SK-N-SH (cell line): ENCODE data around the gene C6orf89. TPM values are rescaled to one million over a fixed set of nuclear protein-coding genes. Genes with fewer than 3 reads are reported as not detected.

Experiments used
- CTCF ChIA-PET: fragments of 300-600, 350-600 bp; formaldehyde crosslinking; extraction: SDS; loops from one replicate; lab custom pipeline; 2021; lab: Yijun Ruan, JAX
- POLR2A ChIA-PET: fragments of 350-600 bp; sonication (Branson Sonifier 250); formaldehyde crosslinking; extraction: SDS; loops from one replicate; lab custom pipeline; 2020; ENCODE audit warnings: antibody characterized with exemption, inconsistent platforms; lab: Yijun Ruan, JAX
- DNase-seq: peaks from one replicate; pipeline ENCODE4 v3.0.0; 2012
- H2AFZ ChIP-seq: fragments of 200-600 bp; sonication (generic); 2 replicates; pipeline ENCODE4 v1.8.1; 2016; ENCODE audit warnings: antibody characterized with exemption, mild to moderate bottlenecking, low read depth
- H3F3A ChIP-seq: fragments of 200-600 bp; sonication (generic); replicated peaks from 2 replicates; pipeline ENCODE3; 2016; ENCODE audit warnings: antibody characterized with exemption, mild to moderate bottlenecking; ENCODE audit not compliant: insufficient read depth
- H3K27ac ChIP-seq, 2 experiments: fragments of 200-500 bp in 1 of 2; fragments of 200-600 bp in 1 of 2; sonication (Bioruptor generic) in 1 of 2; sonication (generic), shearing (Covaris generic) in 1 of 2; 2 replicates each; pipeline versions ENCODE4 v1.5.1 to v1.6.1; 2014 to 2016; ENCODE audit warnings: low read depth in 2 of 2, inconsistent platforms in 1 of 2, low read length in 1 of 2, mild to moderate bottlenecking in 1 of 2, mixed read lengths in 1 of 2
- H3K27me3 ChIP-seq: fragments of 200-600 bp; sonication (generic), shearing (Covaris generic); 2 replicates; pipeline ENCODE4 v1.6.1; 2016; ENCODE audit warnings: mixed run types; ENCODE audit not compliant: insufficient read depth
- H3K36me3 ChIP-seq, 2 experiments: fragments of 200-500 bp in 1 of 2; fragments of 200-600 bp in 1 of 2; sonication (Bioruptor generic) in 1 of 2; sonication (generic) in 1 of 2; replicated peaks in 1 of 2; 2 replicates each; pipeline versions ENCODE3 to v1.5.1; 2014 to 2016; ENCODE audit warnings: low read length in 1 of 2, mild to moderate bottlenecking in 1 of 2; ENCODE audit not compliant: insufficient read depth in 2 of 2, control insufficient read depth in 1 of 2
- H3K4me1 ChIP-seq, 2 experiments: fragments of 200-500 bp in 1 of 2; fragments of 200-600 bp in 1 of 2; sonication (Bioruptor generic) in 1 of 2; sonication (generic), shearing (Covaris generic) in 1 of 2; 2 replicates each; pipeline versions ENCODE4 v1.5.1 to v1.6.1; 2014 to 2016; ENCODE audit warnings: low read depth in 1 of 2, low read length in 1 of 2, mixed run types in 1 of 2; ENCODE audit not compliant: insufficient read depth in 2 of 2, control insufficient read depth in 1 of 2
- H3K4me2 ChIP-seq: fragments of 200-600 bp; sonication (generic), shearing (Covaris generic); 2 replicates; pipeline ENCODE4 v1.6.1; 2017; ENCODE audit warnings: mixed run types
- H3K4me3 ChIP-seq, 2 experiments: fragments of 200-500 bp in 1 of 2; fragments of 200-600 bp in 1 of 2; sonication (Bioruptor generic) in 1 of 2; sonication (generic), shearing (Covaris generic) in 1 of 2; 2 replicates each; pipeline versions ENCODE4 v1.5.1 to v1.8.1; 2014 to 2016; ENCODE audit warnings: low read depth in 2 of 2, inconsistent platforms in 1 of 2, low read length in 1 of 2, mild to moderate bottlenecking in 1 of 2, mixed read lengths in 1 of 2, moderate library complexity in 1 of 2
- H3K79me2 ChIP-seq: fragments of 200-600 bp; sonication (generic); 2 replicates; pipeline ENCODE4 v1.8.1; 2017; ENCODE audit warnings: mild to moderate bottlenecking; ENCODE audit not compliant: insufficient read depth
- H3K9ac ChIP-seq: fragments of 200-600 bp; sonication (generic); 2 replicates; pipeline ENCODE4 v1.6.1; 2017; ENCODE audit warnings: mixed run types
- H3K9me2 ChIP-seq: fragments of 200-600 bp; sonication (generic); 2 replicates; pipeline ENCODE4 v1.6.1; 2017; ENCODE audit warnings: mixed run types
- H3K9me3 ChIP-seq: fragments of 200-600 bp; sonication (generic); 2 replicates; pipeline ENCODE4 v1.6.1; 2017; ENCODE audit warnings: mixed run types, mild to moderate bottlenecking, moderate library complexity
- H4K20me1 ChIP-seq: fragments of 200-600 bp; sonication (generic); 2 replicates; pipeline ENCODE4 v1.6.1; 2017; ENCODE audit warnings: mild to moderate bottlenecking, mixed run types; ENCODE audit not compliant: insufficient read depth
- CHD2 ChIP-seq: fragments of 150-350 bp; IDR thresholded peaks from 2 replicates; pipeline ENCODE4 v1.6.1; 2018; ENCODE audit warnings: low read length; ENCODE audit not compliant: partially characterized antibody
- CTCF ChIP-seq: fragments of 200-600 bp; sonication (generic); IDR thresholded peaks from 2 replicates; pipeline ENCODE4 v1.6.1; 2017; ENCODE audit warnings: antibody characterized with exemption, mild to moderate bottlenecking, moderate library complexity
- EP300 ChIP-seq, 2 experiments: IDR thresholded peaks; 2 replicates each; pipeline versions ENCODE4 v1.4.0 to v1.6.1; 2012; ENCODE audit warnings: borderline replicate concordance in 1 of 2, low read depth in 1 of 2, low read length in 1 of 2
- FOSL2 ChIP-seq: IDR thresholded peaks from 2 replicates; pipeline ENCODE4 v1.4.0; 2012; ENCODE audit warnings: low read depth, mild to moderate bottlenecking, moderate library complexity, borderline replicate concordance
- FOXJ3 ChIP-seq: sonication (generic); formaldehyde crosslinking; IDR thresholded peaks from 2 replicates; pipeline ENCODE4 v1.5.1; 2020; ENCODE audit warnings: mild to moderate bottlenecking, missing genetic modification reagents
- GABPA ChIP-seq: IDR thresholded peaks from 2 replicates; pipeline ENCODE4 v1.4.0; 2012; ENCODE audit warnings: low read depth, mild to moderate bottlenecking
- JUND ChIP-seq: IDR thresholded peaks from 2 replicates; pipeline ENCODE4 v1.4.0; 2012
- MEF2A ChIP-seq: IDR thresholded peaks from 2 replicates; pipeline ENCODE4 v1.4.0; 2012; ENCODE audit warnings: low read depth, borderline replicate concordance
- MXI1 ChIP-seq: IDR thresholded peaks from 2 replicates; pipeline ENCODE4 v1.6.1; 2012; ENCODE audit warnings: mild to moderate bottlenecking, low read depth, low read length, improper control_type of control experiment
- NRF1 ChIP-seq: IDR thresholded peaks from 2 replicates; pipeline ENCODE4 v1.6.1; 2012; ENCODE audit warnings: low read depth, mild to moderate bottlenecking, low read length
- PBX3 ChIP-seq: IDR thresholded peaks from 2 replicates; pipeline ENCODE4; 2012
- POLR2AphosphoS5 ChIP-seq: IDR thresholded peaks from 2 replicates; pipeline ENCODE4 v1.6.1; 2012; ENCODE audit warnings: low read depth, low read length
- RAD21 ChIP-seq: IDR thresholded peaks from 2 replicates; pipeline ENCODE4 v1.6.1; 2012; ENCODE audit warnings: mild to moderate bottlenecking, low read length
- REST ChIP-seq: IDR thresholded peaks from 2 replicates; pipeline ENCODE4 v1.6.1; 2012; ENCODE audit warnings: mild to moderate bottlenecking, low read depth, low read length, moderate library complexity
- SIN3A ChIP-seq: IDR thresholded peaks from 2 replicates; pipeline ENCODE4 v1.6.1; 2012; ENCODE audit warnings: low read depth, mild to moderate bottlenecking, low read length, moderate library complexity, borderline replicate concordance
- TAF1 ChIP-seq: IDR thresholded peaks from 2 replicates; pipeline ENCODE4 v1.6.1; 2012; ENCODE audit warnings: low read depth, mild to moderate bottlenecking, low read length, moderate library complexity, borderline replicate concordance
- USF1 ChIP-seq: IDR thresholded peaks from 2 replicates; pipeline ENCODE4 v1.4.0; 2012; ENCODE audit warnings: low read depth, borderline replicate concordance
- YY1 ChIP-seq: IDR thresholded peaks from 2 replicates; pipeline ENCODE4 v1.4.0; 2012; ENCODE audit warnings: low read depth, mild to moderate bottlenecking
- WGBS: methylation state at CpG from one replicate; pipeline ENCODE4 v1.1.6; 2017; ENCODE audit warnings: low lambda C conversion rate; 5-methylcytosine and 5-hydroxymethylcytosine counted together
- polyA plus RNA-seq, 3 experiments: library from polyadenylated mRNA; depleted of rRNA; stranded (reverse); fragments of >200 nt; gene quantifications; 2 replicates each; pipeline ENCODE4 v1.2.3, GENCODE V29; 2012

Gene C6orf89
- polyA plus RNA-seq, 1 of the 3 experiments (the other 2 are of a cell fraction) = 20.4 TPM

GRCh38 chr6:36971921-36972673 lies 86.3 kb downstream of the C6orf89 start:
- CTCF ChIA-PET = no interaction called here
- TF ChIP-seq CHD2 (no peak), MXI1 (no peak), USF1 (no peak), TAF1 (no peak), NRF1 (no peak), PBX3 (no peak), FOXJ3 (CRISPR knock-in tag) (no peak), SIN3A (no peak), RAD21 (no peak), FOSL2 (no peak), POLR2AphosphoS5 (no peak), GABPA (no peak), EP300 (IDR thresholded peaks at IDR 0.05; ENCODE audit: borderline replicate concordance in 1 of 2, low read depth in 1 of 2, low read length in 1 of 2) (no peak), YY1 (no peak), CTCF (no peak), MEF2A (no peak), REST (no peak), JUND (no peak)
- Histone ChIP-seq H3K4me1 (no peaks in the 10 kb centered on the region), H3K36me3 (peaks cover 60 to 99% of the 10 kb centered on the region in 2 experiments), H2AFZ (no peak overlapping the region), H3F3A (peaks cover 5% of the 10 kb centered on the region), H3K9me2 (no peaks in the 10 kb centered on the region), H3K79me2 (no peaks in the 10 kb centered on the region; the same call in 1 of the 2 replicates), H3K9me3 (no peaks in the 10 kb centered on the region), H3K4me2 (no peak overlapping the region), H3K27ac (no peak overlapping the region), H3K27me3 (no peaks in the 10 kb centered on the region), H4K20me1 (peaks cover 11% of the 10 kb centered on the region; the same call in 1 of the 2 replicates), H3K4me3 (no peak overlapping the region), H3K9ac (no peak overlapping the region)
- POLR2A ChIA-PET = no interaction called here
- no peak for DNase-seq
- 91% methylated on average over 14 of the region's 14 CpGs for WGBS
